Esophagus muscularis mucosa (tissue), 3 donors: Measurements from ENCODE around the gene ARMS2.

Experiments used
- POLR2A ChIP-seq: fragments of 450-650 bp; IDR thresholded peaks from one replicate; pipeline ENCODE4 v1.6.1; 2017; ENCODE audit warnings: antibody characterized with exemption, moderate library complexity, mild to moderate bottlenecking, low read depth
- POLR2AphosphoS5 ChIP-seq, 2 donors: sonication (generic); formaldehyde crosslinking; IDR thresholded peaks; one replicate each; pipeline ENCODE4 v1.6.1; 2017; ENCODE audit warnings: antibody characterized with exemption in 2 of 2
- TF ChIP-seq, protein P1 (sequence below), 3 experiments: fragments of 200-600 bp in 2 of 3; fragments of 450-650 bp in 1 of 3; sonication (generic) in 2 of 3; IDR thresholded peaks; one replicate each; pipeline ENCODE4 v1.5.1; 2017 to 2019; ENCODE audit warnings: antibody characterized with exemption in 3 of 3, mild to moderate bottlenecking in 2 of 3, moderate library complexity in 1 of 3

DNA sequence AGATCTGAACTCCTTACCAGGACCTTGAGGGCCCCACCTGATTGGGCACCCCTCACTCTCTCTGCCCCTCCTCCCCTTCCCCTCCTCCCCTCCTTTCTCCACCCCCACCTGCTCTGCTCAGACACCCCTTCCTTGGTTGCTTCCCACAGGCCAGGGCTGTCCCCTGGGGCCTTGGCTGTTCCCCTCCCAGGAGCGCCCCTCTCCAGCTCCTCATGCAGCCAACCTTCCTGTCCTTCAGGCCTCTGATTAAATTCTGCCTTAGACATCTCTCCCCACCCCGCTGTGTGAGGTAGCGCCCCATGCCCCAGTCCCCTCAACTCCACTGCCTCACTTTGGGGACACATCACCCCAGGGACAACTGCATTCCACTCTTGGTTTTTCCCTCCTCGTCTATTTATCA is 39.3 kb downstream of the ARMS2 start:
- TF ChIP-seq, protein P1, sequence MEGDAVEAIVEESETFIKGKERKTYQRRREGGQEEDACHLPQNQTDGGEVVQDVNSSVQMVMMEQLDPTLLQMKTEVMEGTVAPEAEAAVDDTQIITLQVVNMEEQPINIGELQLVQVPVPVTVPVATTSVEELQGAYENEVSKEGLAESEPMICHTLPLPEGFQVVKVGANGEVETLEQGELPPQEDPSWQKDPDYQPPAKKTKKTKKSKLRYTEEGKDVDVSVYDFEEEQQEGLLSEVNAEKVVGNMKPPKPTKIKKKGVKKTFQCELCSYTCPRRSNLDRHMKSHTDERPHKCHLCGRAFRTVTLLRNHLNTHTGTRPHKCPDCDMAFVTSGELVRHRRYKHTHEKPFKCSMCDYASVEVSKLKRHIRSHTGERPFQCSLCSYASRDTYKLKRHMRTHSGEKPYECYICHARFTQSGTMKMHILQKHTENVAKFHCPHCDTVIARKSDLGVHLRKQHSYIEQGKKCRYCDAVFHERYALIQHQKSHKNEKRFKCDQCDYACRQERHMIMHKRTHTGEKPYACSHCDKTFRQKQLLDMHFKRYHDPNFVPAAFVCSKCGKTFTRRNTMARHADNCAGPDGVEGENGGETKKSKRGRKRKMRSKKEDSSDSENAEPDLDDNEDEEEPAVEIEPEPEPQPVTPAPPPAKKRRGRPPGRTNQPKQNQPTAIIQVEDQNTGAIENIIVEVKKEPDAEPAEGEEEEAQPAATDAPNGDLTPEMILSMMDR (IDR thresholded peaks at IDR 0.05): no peak
- TF ChIP-seq POLR2A (no peak), POLR2AphosphoS5 (IDR thresholded peaks at IDR 0.05) (no peak)
